K562 (cell line): ENCODE data around the gene PRRC2B. TPM values are rescaled to one million over a fixed set of nuclear protein-coding genes. Genes with fewer than 3 reads are reported as not detected.

Experiments used
- HDAC2 ChIP-seq: fragments of 450-650 bp; IDR thresholded peaks from 2 replicates; pipeline ENCODE4 v1.6.1; 2016; ENCODE audit warnings: mild to moderate bottlenecking
- RAD21 ChIP-seq, 2 experiments: fragments of 250-450 bp in 1 of 2; fragments of 450-650 bp in 1 of 2; sonication (Bioruptor Pico) in 1 of 2; formaldehyde crosslinking in 1 of 2; IDR thresholded peaks in 1 of 2; conservative IDR thresholded peaks in 1 of 2; 2 replicates each; pipeline versions ENCODE4 v1.4.0 to v1.8.0; 2020 to 2022; ENCODE audit warnings: mild to moderate bottlenecking in 2 of 2, moderate library complexity in 1 of 2
- SAFB2 ChIP-seq: fragments of 200-400 bp; formaldehyde crosslinking; IDR thresholded peaks from 2 replicates; pipeline ENCODE4 v1.6.1; 2018; ENCODE audit warnings: borderline replicate concordance, low read length, low read depth, moderate library complexity; ENCODE audit not compliant: severe bottlenecking
- SMC3 ChIP-seq: conservative IDR thresholded peaks from 2 replicates; pipeline ENCODE4 v1.6.1; 2011; ENCODE audit warnings: low read depth, low read length, improper control_type of control experiment; ENCODE audit not compliant: insufficient read depth
- TAF7 ChIP-seq: fragments of 450-650 bp; IDR thresholded peaks from 2 replicates; pipeline ENCODE4 v1.6.1; 2016; ENCODE audit warnings: missing genetic modification characterization, missing compliant biosample characterization
- ZFX ChIP-seq: sonication (generic); formaldehyde crosslinking; IDR thresholded peaks from 2 replicates; pipeline ENCODE4 v1.8.0; 2022; ENCODE audit warnings: mild to moderate bottlenecking, missing genetic modification reagents, moderate library complexity
- ZNF316 ChIP-seq: fragments of 450-650 bp; IDR thresholded peaks from 2 replicates; pipeline ENCODE4 v1.6.1; 2016
- ZNF318 ChIP-seq, 2 experiments: fragments of 450-650 bp; IDR thresholded peaks; 2 replicates each; pipeline ENCODE4 v1.6.1; 2016; ENCODE audit warnings: mild to moderate bottlenecking in 2 of 2, borderline replicate concordance in 1 of 2, low read depth in 1 of 2, moderate library complexity in 1 of 2
- ZNF57 ChIP-seq: fragments of 450-650 bp; formaldehyde crosslinking; IDR thresholded peaks from 2 replicates; pipeline ENCODE4 v1.4.0; 2020; ENCODE audit warnings: mild to moderate bottlenecking, moderate library complexity
- polyA plus RNA-seq, 8 experiments: library from polyadenylated mRNA; depleted of rRNA in 4 of 8; stranded (reverse) in 5 of 8; unstranded in 3 of 8; fragments of >200 nt; fragmentation: Nextera tagmentation in 2 of 8; fragmentation: Illumina TruSeq in 1 of 8; extraction: Ambion mirVana in 2 of 8; extraction: Trizol in 1 of 8; gene quantifications; 2 replicates each; pipeline versions ENCODE4 v1.2.1 to v1.2.3, GENCODE V29; 2011 to 2014; ENCODE audit warnings: inconsistent platforms in 1 of 8, missing spikeins in 1 of 8
- total RNA-seq, 7 experiments: library from RNA; depleted of rRNA in 6 of 7; stranded (reverse); fragments of >200 nt in 6 of 7; fragmentation: Illumina TruSeq in 2 of 7; extraction: Trizol in 2 of 7; gene quantifications; 2 replicates each; pipeline versions ENCODE4 v1.2.1 to v1.2.3, GENCODE V29; 2011 to 2021; ENCODE audit warnings: low replicate concordance in 1 of 7
- TF ChIP-seq, protein P1 (sequence below): IDR thresholded peaks from 3 replicates; pipeline ENCODE4 v1.6.1; 2011; ENCODE audit warnings: borderline replicate concordance, mild to moderate bottlenecking; ENCODE audit not compliant: insufficient read length, insufficient read depth

Gene PRRC2B
- total and polyA plus RNA-seq, 9 of the 15 experiments (the other 6 are each of a cell fraction or from before 2014, with no cell fraction given), result 0.34 to 125 (median 30.9) TPM

DNA sequence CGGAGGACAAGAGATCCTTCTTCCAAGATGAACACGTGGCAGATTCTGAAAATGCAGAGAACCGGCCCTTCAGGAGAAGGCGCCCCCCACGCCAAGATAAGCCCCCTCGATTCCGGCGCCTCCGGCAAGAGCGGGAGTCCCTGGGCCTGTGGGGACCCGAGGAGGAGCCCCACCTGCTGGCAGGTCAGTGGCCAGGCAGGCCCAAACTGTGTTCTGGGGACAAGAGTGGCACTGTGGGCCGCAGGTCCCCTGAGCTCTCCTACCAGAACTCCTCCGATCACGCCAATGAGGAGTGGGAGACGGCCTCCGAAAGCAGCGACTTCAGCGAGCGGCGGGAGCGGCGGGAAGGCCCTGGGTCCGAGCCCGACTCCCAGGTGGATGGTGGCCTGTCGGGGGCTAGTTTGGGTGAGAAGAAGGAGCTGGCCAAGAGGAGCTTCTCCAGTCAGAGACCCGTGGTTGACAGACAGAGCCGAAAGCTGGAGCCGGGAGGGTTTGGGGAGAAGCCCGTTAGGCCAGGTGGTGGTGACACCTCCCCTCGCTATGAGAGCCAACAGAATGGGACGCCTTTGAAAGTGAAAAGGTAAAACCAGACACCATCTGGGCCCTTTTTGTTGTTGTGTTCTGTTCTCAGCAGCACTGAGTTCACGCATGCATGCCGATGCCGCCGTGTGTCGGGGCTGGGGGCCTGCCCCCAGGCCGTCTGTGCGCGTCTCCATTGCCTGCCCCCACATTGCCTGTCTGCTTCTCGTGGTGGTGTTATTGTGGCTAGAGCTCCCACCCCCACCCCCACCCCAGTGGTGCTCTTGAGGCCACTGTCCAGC, 82.3 kb downstream of the PRRC2B start (continued):
- TF ChIP-seq, protein P1, sequence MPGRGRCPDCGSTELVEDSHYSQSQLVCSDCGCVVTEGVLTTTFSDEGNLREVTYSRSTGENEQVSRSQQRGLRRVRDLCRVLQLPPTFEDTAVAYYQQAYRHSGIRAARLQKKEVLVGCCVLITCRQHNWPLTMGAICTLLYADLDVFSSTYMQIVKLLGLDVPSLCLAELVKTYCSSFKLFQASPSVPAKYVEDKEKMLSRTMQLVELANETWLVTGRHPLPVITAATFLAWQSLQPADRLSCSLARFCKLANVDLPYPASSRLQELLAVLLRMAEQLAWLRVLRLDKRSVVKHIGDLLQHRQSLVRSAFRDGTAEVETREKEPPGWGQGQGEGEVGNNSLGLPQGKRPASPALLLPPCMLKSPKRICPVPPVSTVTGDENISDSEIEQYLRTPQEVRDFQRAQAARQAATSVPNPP, result no peak
- TF ChIP-seq ZFX (CRISPR knock-in tag) (0 out of 2 replicates have a peak, but pooled peaks have one; percentile 19), ZNF318 (IDR thresholded peaks at IDR 0.05; ENCODE audit: borderline replicate concordance in 1 of 2, low read depth in 1 of 2) (no peak), SAFB2 (no peak), RAD21 (CRISPR knock-in tag; conservative IDR thresholded peaks at IDR 0.05 in 1 of 2, IDR thresholded peaks at IDR 0.05 in 1 of 2) (peak in 1 of 2 experiments; percentile 33; a peak in 2 of 4 replicates), SMC3 (0 out of 2 replicates have a peak, but pooled peaks have one; percentile 21), TAF7 (no peak), ZNF57 (no peak), ZNF316 (no peak), HDAC2 (no peak)
